SK-N-SH (cell line): Measurements from ENCODE around the gene PSMD3.
"Not testable (repeated sequence)": the region's sequence is repeated elsewhere in the genome, so short reads cannot be mapped to it uniquely, and the experiment has no call there.

Experiments
- EZH2phosphoT487 ChIP-seq: fragments of 200-600 bp; sonication (generic); IDR thresholded peaks from 2 replicates; pipeline ENCODE4 v1.6.1; 2017; ENCODE audit warnings: low read depth, mixed run types, mild to moderate bottlenecking, antibody characterized with exemption, moderate library complexity, borderline replicate concordance
- MXI1 ChIP-seq: IDR thresholded peaks from 2 replicates; pipeline ENCODE4 v1.6.1; 2012; ENCODE audit warnings: mild to moderate bottlenecking, low read depth, low read length, improper control_type of control experiment
- POLR2AphosphoS5 ChIP-seq: IDR thresholded peaks from 2 replicates; pipeline ENCODE4 v1.6.1; 2012; ENCODE audit warnings: low read depth, low read length
- TF ChIP-seq, protein P1 (sequence below): IDR thresholded peaks from 2 replicates; pipeline ENCODE4 v1.6.1; 2012; ENCODE audit warnings: mild to moderate bottlenecking, low read depth, low read length, moderate library complexity
- TF ChIP-seq, protein P2 (sequence below): fragments of 200-600 bp; sonication (generic); IDR thresholded peaks from 2 replicates; pipeline ENCODE4 v1.6.1; 2017; ENCODE audit warnings: antibody characterized with exemption, mild to moderate bottlenecking, moderate library complexity

DNA sequence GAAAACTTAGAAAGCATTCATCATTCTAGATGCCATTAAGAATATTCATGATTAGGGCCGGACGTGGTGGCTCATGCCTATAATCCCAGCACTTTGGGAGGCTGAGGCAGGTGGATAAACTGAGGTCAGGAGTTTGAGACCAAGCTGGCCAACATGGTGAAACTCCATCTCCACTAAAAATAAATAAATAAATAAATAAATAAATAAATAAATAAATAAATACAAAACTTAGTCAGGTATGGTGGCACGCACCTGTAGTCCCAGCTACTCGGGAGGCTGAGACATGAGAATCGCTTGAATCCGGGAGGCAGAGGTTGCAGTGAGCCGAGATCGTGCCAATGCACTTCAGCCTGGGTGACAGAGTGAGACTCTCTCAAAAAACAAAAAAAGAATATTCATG, 20.7 kb downstream of the PSMD3 start:
- TF ChIP-seq, protein P1, sequence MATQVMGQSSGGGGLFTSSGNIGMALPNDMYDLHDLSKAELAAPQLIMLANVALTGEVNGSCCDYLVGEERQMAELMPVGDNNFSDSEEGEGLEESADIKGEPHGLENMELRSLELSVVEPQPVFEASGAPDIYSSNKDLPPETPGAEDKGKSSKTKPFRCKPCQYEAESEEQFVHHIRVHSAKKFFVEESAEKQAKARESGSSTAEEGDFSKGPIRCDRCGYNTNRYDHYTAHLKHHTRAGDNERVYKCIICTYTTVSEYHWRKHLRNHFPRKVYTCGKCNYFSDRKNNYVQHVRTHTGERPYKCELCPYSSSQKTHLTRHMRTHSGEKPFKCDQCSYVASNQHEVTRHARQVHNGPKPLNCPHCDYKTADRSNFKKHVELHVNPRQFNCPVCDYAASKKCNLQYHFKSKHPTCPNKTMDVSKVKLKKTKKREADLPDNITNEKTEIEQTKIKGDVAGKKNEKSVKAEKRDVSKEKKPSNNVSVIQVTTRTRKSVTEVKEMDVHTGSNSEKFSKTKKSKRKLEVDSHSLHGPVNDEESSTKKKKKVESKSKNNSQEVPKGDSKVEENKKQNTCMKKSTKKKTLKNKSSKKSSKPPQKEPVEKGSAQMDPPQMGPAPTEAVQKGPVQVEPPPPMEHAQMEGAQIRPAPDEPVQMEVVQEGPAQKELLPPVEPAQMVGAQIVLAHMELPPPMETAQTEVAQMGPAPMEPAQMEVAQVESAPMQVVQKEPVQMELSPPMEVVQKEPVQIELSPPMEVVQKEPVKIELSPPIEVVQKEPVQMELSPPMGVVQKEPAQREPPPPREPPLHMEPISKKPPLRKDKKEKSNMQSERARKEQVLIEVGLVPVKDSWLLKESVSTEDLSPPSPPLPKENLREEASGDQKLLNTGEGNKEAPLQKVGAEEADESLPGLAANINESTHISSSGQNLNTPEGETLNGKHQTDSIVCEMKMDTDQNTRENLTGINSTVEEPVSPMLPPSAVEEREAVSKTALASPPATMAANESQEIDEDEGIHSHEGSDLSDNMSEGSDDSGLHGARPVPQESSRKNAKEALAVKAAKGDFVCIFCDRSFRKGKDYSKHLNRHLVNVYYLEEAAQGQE: not testable (repeated sequence)
- TF ChIP-seq, protein P2, sequence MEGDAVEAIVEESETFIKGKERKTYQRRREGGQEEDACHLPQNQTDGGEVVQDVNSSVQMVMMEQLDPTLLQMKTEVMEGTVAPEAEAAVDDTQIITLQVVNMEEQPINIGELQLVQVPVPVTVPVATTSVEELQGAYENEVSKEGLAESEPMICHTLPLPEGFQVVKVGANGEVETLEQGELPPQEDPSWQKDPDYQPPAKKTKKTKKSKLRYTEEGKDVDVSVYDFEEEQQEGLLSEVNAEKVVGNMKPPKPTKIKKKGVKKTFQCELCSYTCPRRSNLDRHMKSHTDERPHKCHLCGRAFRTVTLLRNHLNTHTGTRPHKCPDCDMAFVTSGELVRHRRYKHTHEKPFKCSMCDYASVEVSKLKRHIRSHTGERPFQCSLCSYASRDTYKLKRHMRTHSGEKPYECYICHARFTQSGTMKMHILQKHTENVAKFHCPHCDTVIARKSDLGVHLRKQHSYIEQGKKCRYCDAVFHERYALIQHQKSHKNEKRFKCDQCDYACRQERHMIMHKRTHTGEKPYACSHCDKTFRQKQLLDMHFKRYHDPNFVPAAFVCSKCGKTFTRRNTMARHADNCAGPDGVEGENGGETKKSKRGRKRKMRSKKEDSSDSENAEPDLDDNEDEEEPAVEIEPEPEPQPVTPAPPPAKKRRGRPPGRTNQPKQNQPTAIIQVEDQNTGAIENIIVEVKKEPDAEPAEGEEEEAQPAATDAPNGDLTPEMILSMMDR: not testable (repeated sequence)
- not testable (repeated sequence) for TF ChIP-seq POLR2AphosphoS5, MXI1, EZH2phosphoT487
